ENCODE data around the gene CHCHD6.

The CHCHD6 gene

GRCh38 chr3:126986001-126986400 is 282.0 kb downstream of the CHCHD6 start:
- Histone ChIP-seq H3K9ac (no peak overlapping the region), H3K27me3 (ENCODE audit: control insufficient read depth, insufficient read depth, low read length) (no peaks in the 10 kb centered on the region), H3K4me2 (ENCODE audit: low read length) (no peak overlapping the region), H3K36me3 (ENCODE audit: control insufficient read depth, insufficient read depth, low read length) (no peaks in the 10 kb centered on the region), H3K9me3 (ENCODE audit: control insufficient read depth, low read length) (no peaks in the 10 kb centered on the region), H3K4me1 (peaks cover 49% of the 10 kb centered on the region), H3K27ac (peak overlapping the region; percentile 97), H2AFZ (no peak overlapping the region), H3K79me2 (peaks cover 32% of the 10 kb centered on the region), H3K4me3 (ENCODE audit: low read depth, low read length) (no peak overlapping the region)
- no peak for TF ChIP-seq CTCF (IDR thresholded peaks at IDR 0.05)

- H3K36me3 ChIP-seq (ENCODE audit: control insufficient read depth, insufficient read depth, low read length): no peaks in the 10 kb centered on the region
- peak overlapping the region; percentile 21 for H3K9ac ChIP-seq
- TF ChIP-seq CTCF (IDR thresholded peaks at IDR 0.05): no peak
- H3K4me1 ChIP-seq: peaks cover 58% of the 10 kb centered on the region
- peaks cover 40% of the 10 kb centered on the region for H3K79me2 ChIP-seq
- no peaks in the 10 kb centered on the region for H3K9me3 ChIP-seq (ENCODE audit: control insufficient read depth, low read length)
- H2AFZ ChIP-seq: no peak overlapping the region
- no peak overlapping the region for H3K4me2 ChIP-seq (ENCODE audit: low read length)
- no peaks in the 10 kb centered on the region for H3K27me3 ChIP-seq (ENCODE audit: control insufficient read depth, insufficient read depth, low read length)
- H3K4me3 ChIP-seq (ENCODE audit: low read depth, low read length): no peak overlapping the region
- peak overlapping the region; percentile 97 for H3K27ac ChIP-seq
These were observed 283.1 kb downstream of the CHCHD6 start for GRCh38 chr3:126987129-126987528.

DNA sequence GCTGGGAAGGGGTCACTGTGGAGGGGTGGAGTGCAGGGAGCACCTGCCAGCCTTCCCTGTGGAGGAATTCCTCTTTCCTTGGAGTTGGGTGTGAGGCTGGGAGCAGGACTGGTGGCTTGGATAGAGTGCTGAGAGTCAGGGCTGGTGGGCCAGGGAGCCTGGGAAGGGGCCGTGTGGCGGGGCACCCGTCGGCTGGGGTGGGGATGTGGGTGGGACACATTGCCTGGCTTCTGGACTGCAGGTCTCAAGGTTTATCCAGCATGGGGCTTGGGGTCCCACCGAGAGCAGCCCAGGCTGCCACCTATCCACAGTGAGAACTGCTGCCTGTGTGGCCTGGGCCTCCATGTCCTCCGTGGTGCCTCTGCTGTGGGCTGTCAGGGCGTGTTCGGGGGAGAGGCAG is 283.6 kb downstream of the CHCHD6 start:
- no peak overlapping the region for H2AFZ ChIP-seq
- no peaks in the 10 kb centered on the region for H3K9me3 ChIP-seq (ENCODE audit: control insufficient read depth, low read length)
- H3K4me1 ChIP-seq: peaks cover 63% of the 10 kb centered on the region
- no peaks in the 10 kb centered on the region for H3K27me3 ChIP-seq (ENCODE audit: control insufficient read depth, insufficient read depth, low read length)
- H3K9ac ChIP-seq: no peak overlapping the region
- H3K27ac ChIP-seq: peak overlapping the region; percentile 97
- peaks cover 45% of the 10 kb centered on the region for H3K79me2 ChIP-seq
- no peak overlapping the region for H3K4me2 ChIP-seq (ENCODE audit: low read length)
- no peak for TF ChIP-seq CTCF (IDR thresholded peaks at IDR 0.05)
- no peaks in the 10 kb centered on the region for H3K36me3 ChIP-seq (ENCODE audit: control insufficient read depth, insufficient read depth, low read length)
- H3K4me3 ChIP-seq (ENCODE audit: low read depth, low read length): no peak overlapping the region

GRCh38 chr3:126988451-126989021 is 284.5 kb downstream of the CHCHD6 start:
- H3K4me3 ChIP-seq (ENCODE audit: low read depth, low read length): no peak overlapping the region
- H3K9ac ChIP-seq: no peak overlapping the region
- H3K27ac ChIP-seq: peak overlapping the region; percentile 97
- peaks cover 72% of the 10 kb centered on the region for H3K4me1 ChIP-seq
- H3K27me3 ChIP-seq (ENCODE audit: control insufficient read depth, insufficient read depth, low read length): no peaks in the 10 kb centered on the region
- H3K9me3 ChIP-seq (ENCODE audit: control insufficient read depth, low read length): no peaks in the 10 kb centered on the region
- H2AFZ ChIP-seq: no peak overlapping the region
- H3K4me2 ChIP-seq (ENCODE audit: low read length): no peak overlapping the region
- peak; percentile 62 for TF ChIP-seq CTCF (IDR thresholded peaks at IDR 0.05)
- peaks cover 54% of the 10 kb centered on the region for H3K79me2 ChIP-seq
- H3K36me3 ChIP-seq (ENCODE audit: control insufficient read depth, insufficient read depth, low read length): no peaks in the 10 kb centered on the region

DNA sequence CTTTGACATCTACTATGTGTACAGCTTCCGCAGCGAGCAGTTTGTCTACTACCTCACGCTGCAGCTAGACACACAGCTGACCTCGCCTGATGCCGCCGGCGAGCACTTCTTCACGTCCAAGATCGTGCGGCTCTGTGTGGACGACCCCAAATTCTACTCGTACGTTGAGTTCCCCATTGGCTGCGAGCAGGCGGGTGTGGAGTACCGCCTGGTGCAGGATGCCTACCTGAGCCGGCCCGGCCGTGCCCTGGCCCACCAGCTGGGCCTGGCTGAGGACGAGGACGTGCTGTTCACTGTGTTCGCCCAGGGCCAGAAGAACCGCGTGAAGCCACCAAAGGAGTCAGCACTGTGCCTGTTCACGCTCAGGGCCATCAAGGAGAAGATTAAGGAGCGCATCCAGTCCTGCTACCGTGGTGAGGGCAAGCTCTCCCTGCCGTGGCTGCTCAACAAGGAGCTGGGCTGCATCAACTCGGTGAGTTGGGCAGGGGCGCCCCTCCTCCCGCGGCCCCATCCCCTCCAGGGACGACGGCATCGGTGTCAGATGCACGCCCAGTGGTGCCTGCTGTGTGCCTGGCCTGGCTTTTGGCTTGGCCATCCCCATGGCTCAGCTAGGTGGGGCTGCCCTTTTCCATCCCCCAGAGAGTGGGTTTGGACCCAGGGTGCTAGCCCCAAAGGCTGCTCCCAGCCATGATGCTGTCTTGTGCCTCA is 285.4 kb downstream of the CHCHD6 start:
- Histone ChIP-seq H2AFZ (no peak overlapping the region), H3K4me3 (ENCODE audit: low read depth, low read length) (no peak overlapping the region), H3K4me2 (ENCODE audit: low read length) (peak overlapping the region; percentile 10), H3K79me2 (peaks cover 61% of the 10 kb centered on the region), H3K27me3 (ENCODE audit: control insufficient read depth, insufficient read depth, low read length) (no peaks in the 10 kb centered on the region), H3K9ac (no peak overlapping the region), H3K36me3 (ENCODE audit: control insufficient read depth, insufficient read depth, low read length) (no peaks in the 10 kb centered on the region), H3K27ac (peak overlapping the region; percentile 97), H3K4me1 (peaks cover 82% of the 10 kb centered on the region), H3K9me3 (ENCODE audit: control insufficient read depth, low read length) (no peaks in the 10 kb centered on the region)
- TF ChIP-seq CTCF (IDR thresholded peaks at IDR 0.05): no peak
